GM18517 (cell line): Measurements from ENCODE around the gene ADCY3.
"Not testable (repeated sequence)": the region's sequence is repeated elsewhere in the genome, so short reads cannot be mapped to it uniquely, and the experiment has no call there.

Experiments used
- ATAC-seq: cut with Tn5 transposase; IDR thresholded peaks from one replicate; pipeline ENCODE4 v1.9.1; 2021; ENCODE audit warnings: mild to moderate bottlenecking, moderate library complexity; ENCODE audit not compliant: unreplicated experiment

The ADCY3 gene

DNA sequence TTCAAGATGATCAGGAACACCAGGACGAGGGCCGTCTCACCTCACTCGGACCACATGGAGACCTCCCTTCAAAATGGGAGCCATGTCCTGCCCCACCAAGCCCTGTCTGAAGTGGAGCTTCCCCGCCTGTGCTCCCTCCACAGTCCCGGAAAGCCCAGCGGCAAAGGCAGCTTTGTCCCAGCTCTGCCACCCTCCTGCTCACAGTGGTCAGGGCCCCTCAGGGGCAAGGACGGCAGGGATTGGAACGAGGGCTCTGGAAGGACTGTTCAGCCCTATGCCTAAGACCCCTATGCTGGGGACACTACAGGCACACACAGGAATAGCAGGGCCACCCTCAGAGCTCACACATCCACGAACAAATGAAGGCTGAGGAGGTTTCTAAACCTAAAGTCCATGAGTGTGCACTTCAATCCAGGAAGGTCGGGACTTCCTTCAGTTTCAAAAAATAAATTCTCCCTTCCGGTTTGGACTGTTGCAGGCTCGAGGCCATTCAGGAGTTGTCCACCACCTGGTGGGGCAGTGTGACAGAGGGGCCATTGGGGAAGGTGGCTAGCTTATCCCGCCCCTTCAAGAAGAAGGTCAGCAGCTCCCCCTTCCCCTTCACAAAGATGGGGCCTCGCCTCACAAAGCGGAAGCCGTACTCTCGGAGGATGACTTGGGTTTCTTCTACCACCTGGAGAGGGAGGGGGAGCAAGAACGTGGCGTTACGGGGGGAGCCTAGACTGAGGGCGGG is 100.4 kb downstream of the ADCY3 start:
- no peak for ATAC-seq

DNA sequence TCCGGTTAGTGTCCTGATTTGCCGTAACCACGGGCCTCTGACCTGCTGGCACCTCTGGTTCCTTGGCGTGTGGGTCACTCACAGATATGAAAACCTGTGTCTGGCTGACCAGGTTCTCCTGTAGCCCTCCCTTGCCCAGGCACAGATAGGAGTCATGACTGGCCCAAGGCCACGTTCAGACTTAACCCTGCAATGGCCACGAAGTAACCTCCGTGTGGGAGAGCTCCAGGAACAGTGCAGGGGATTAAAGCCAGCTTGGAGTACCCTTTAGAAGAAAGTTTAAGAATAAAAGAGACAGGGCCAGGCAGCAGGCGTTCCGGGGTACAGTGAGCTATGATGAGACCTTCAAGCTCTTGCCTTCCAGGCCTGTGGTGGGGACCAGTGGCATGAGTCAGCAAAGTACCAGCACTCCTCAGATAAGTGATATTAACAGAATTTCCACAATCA is 101.3 kb downstream of the ADCY3 start:
- ATAC-seq = no peak

DNA sequence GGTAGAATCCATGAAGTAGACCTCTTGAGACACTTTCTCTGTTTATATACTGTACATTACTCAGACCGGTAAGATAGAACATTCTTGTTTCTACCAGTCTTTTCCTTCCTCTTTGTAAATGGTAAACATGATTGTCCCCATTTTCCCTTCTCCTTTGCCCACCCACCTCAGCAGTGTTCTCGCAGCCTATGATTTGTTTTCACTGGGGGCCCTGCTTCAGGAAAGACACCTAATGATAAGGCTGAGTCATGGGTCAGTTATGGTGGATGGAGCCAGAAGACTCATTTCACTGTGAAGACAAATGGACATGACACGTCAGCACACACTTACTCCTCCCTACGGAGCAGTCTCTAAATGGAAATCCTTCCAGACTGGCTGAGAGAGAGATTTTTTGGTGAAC is 103.2 kb downstream of the ADCY3 start:
- no peak for ATAC-seq

DNA sequence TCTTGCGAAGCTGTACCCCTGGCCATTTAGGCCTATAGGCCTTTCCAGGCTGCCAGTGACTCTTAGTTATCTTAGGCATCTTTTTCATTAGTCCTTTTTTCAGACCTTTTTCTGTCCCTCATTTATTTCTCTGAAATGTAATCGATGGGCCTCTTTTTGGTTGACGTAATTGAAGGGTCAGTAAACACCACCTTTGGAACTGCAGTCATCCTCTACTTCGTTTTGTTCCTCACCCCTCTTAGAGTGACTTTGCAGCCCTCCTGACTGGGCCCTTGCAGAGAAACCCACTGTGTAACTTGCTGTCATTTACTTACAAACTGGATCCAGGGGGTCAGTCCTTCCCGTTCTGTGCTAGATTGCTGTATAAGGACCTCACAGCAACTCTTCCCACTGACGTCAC is 103.6 kb downstream of the ADCY3 start:
- ATAC-seq = no peak

DNA sequence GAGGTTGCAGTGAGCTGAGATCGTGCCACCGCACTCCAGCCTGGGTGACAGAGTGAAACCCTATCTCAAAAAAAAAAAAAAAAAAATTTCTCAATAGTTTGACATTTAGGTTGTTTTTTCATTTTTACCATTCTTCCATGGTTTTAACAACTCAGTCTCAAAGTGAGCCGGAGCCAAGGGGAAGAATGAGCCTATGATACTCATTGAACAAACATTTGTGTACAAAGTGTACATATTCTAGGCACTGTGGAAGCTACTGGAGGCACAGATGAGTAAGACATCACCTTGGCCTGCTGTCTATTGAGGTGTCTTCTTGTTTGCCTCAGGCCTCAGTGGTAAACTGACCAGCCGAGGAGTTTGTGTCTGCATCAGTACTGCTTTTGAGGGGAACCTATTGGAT is 104.9 kb downstream of the ADCY3 start:
- ATAC-seq = no peak

DNA sequence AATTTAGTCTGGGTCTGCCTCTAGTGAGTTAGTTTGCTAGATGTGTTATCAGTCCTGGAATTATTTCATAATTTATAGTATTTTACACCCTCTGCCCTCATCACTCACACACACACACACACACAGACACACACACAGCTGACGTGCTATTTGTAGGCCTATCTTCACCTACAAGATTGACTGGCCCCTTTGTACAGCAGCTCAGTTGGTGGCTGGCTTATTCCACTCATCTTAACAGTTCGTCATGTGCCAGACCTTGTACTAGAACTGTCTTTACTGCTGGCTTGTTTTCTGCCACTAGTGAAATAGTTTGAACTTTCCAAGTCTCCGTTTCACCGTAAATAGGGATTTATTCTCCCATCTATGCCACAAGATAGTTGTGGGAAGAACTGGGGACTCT is 105.5 kb downstream of the ADCY3 start:
- ATAC-seq = no peak

DNA sequence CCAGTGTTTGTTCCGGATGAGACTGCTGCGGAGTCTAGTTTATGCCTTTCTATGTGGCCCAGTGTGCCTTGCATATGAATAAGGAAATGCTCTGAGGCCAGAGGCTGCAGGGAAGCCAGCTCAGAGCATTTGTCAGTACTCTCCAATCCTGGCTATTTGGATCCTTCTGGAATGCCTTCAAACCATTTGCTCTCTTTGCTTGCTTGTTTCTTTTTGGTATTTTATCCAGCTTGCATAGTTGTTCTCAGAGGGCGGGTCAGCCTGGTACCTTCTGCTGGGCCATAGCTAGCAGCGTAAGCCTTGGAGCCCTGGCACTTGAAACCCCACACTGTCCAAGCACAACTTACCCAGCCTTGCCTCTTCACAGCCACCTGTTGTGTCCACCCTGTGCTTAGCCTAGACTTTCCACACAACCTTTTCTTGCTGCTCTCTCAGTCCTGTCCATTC is 106.3 kb downstream of the ADCY3 start:
- ATAC-seq = no peak

DNA sequence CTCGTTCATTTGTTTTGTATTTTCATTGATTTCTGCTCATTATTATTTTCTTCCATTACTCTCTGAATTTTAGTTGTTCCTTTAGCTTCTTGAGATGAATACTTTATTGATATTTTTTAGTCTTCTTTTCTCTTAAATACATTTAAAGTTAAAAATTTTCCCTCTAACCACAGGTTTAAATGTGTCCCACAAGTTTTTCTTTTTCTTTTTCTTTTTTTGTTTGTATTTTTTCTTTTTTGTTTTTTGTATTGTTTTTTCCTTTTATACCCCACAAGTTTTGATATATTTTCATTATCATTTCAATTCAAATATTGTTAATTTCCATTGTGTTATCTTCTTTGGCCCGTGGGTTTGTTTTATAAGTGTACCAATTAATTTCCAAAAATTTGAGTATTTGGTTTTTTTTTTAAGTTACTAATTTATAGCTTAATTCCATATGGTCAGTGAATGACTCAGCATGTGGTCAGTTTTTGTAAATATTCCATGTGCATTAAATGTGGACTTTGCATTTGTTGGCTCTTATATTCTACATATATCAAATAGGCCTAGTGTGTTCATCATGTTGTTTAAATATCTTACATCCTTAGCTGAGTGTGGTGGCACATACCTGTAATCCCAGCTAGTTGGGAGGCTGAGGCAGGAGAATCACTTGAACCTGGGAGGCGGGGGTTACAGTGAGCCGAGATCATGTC is 110.6 kb downstream of the ADCY3 start:
- no peak for ATAC-seq

DNA sequence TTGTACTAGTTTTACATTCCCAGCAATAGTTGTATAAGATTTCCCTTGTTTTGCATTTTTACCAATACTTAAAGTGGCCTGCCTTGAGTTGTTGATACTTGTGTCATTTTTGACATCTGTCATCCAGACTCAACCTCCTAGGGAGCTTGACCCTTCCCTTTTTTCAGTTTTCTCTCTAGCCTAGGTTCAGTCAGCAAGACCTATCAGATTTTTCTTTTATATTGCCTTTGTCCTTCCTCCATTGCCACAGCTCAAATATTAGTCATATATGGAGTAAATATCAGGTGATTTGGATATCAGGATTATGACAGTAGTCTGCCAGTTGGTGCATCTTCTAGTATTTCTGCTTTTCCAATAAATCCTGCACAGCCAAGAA is 113.4 kb downstream of the ADCY3 start:
- no peak for ATAC-seq

DNA sequence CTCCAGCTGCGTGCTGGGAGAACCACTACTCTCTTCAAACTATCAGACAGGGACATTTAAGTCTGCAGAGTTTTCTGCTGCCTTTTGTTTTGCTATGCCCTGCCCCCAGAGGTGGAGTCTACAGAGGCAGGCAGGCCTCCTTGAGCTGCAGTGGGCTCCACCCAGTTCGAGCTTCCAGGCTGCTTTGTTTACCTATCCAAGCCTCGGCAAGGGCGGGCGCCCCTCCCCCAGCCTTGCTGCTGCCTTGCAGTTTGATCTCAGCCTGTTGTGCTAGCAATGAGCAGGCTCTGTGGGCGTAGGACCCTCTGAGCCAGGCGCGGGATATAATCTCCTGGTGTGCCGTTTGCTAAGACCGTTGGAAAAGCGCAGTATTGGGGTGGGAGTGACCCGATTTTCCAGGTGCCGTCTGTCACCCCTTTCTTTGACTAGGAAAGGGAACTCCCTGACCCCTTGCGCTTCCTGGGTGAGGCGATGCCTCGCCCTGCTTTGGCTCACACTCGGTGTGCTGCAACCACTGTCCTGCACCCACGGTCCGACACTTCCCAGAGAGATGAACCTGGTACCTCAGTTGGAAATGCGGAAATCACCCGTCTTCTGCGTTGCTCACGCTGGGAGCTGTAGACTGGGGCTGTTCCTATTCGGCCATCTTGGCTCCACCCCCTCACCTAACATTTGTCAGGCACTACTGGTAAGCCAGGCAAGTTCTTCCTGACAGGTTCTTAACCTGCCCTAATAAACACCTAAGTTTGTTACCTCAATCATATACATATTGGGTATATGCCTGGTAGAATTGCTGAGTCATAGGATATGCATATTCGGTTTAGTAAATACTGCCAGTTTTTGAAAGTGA is 114.0 kb downstream of the ADCY3 start:
- ATAC-seq = not testable (repeated sequence)

DNA sequence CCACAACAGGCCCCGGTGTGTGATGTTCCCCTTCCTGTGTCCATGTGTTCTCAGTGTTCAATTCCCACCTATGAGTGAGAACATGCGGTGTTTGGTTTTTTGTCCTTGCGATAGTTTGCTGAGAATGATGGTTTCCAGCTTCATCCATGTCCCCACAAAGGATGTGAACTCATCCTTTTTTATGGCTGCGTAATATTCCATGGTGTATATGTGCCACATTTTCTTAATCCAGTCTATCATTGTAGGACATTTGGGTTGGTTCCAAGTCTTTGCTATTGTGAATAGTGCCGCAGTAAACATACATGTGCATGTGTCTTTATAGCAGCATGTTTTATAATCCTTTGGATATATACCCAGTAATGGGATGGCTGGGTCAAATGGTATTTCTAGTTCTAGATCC is 119.5 kb downstream of the ADCY3 start:
- not testable (repeated sequence) for ATAC-seq

DNA sequence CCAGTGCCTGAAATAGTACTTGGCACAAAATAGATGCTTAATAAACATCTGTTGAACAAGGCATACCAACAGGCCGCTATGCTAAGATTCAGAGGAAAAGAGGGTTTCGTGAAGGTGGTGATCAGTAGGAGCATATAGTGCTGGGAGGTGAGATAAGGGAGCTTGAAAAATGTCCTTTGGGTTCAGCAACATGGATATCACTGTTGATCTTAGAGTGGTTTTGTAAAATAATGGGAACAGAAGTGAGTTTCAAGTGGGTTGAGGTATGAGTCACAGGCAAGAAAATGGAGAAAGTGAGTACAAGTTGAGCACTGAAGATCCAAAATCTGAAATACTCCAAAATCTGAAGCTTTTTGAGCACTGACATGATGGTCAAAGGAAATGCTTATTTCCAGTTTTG is 122.4 kb downstream of the ADCY3 start:
- no peak for ATAC-seq

DNA sequence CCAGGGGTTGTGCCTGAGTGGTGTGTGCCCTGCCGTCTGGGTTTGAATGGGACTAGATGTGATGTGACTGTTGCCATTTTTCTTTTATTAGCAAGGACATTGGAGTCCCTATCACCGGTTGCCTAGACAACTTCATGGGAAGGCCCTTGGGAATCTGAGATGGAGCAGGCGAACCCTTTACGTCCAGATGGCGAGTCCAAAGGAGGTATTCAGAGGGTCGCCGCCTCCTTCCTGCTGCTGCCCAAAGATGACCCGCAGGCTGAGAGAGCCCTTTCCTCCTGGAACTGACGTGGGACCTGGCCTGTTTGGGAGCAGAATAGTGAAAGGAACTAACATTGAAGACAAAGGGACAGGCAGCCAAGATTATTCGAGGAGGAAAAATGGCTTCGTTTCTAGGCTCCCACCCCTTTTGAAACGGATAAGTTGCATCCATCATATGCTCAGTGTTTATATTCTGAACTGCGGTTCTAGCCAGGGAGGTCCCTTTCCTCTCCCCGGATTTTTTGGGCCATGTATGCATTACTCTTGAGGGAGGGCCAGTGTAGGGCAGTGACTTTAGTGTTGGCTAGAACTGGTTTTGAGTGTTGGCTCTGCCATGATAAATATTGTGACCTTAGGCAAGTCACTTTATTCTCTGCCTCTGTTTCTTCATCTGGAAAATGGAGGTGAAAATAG is 126.1 kb downstream of the ADCY3 start:
- ATAC-seq = no peak

DNA sequence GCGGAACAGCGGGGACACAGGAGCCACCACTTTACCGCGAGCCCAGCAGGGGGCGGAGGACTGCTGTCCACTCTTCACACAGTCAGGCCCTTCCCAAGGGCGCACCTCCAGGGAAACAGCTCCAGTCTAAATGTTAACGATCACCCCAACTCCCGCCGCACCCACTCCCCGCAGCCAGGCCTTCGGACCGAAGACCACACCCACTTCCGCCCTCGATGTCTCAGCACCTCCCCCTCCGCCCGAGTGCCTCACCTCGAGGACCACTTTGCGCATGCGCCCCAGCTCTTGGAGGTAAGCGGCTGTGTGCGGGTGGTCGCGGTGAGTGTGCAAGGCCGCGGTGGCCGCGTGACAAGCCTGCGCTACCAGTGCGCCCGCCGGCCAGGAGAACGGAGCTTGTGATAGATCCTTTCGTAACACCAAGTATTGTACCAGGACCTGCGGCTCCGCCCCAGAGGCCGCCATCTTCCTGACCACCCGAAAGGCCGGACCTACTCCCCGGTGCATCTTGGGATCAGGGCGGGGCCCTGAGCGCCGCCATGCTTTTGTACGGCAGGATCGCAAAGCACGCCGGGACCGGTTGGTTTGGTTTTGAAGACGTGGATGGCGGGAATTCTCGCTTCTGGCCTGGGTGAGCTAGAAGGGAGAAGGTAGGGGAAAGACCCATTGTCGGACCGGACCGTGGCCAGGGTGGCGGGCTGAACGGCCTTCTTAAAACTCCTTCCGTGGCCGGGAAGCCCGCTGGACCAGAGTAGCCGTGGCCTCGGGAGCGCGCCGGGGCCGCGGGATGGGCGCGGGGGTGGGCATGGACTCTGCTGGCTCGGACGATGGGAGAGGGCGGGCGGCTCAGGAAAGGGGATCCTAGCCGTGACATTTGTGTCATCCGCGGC is 126.9 kb downstream of the ADCY3 start, which contains the start of the genes CENPO and PTRHD1:
CENPO (plus strand) TSS at position 552 of the 887 bp plus-strand sequence. CDS start 495 bp downstream, outside the sequence.
PTRHD1 (minus strand) TSS at position 518 of the 887 bp plus-strand sequence; CDS start at position 504, 14 bp downstream.
- ATAC-seq = peak; percentile 91

DNA sequence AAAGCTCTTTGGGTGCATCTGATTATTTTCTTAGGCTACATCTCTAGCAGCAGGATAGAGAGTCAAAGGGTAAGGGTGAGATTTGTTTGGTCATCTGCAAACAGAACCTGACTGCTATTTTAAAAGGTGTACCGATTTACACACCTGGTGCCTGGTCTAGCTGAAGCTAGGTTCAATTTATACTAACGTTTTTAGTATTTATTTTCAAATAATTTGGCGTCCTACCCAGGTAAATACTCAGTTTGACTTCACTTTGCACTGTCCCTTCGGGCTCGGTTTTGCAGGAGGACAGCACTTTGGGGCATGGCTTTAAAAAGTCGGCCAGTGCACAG is 127.5 kb downstream of the ADCY3 start:
- ATAC-seq = peak; percentile 2

DNA sequence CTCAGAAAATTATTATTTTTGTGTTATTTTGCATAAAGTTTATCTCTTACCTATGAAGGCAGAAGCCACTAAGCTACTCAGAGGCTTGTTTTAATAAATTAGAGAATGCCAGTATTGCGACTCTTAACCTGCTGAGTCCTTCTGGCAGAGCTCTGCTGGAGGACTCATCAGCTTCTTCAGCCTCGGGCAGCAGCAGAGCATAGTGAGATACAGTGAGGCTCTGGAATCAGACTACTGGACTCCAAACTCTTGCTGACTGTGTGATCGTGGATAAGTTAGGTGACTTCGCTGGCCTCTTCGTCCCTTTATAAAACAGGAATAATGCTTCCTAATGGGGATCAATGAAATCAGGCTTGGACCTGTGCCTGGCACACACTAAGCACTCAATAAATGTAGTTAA is 128.6 kb downstream of the ADCY3 start:
- no peak for ATAC-seq

DNA sequence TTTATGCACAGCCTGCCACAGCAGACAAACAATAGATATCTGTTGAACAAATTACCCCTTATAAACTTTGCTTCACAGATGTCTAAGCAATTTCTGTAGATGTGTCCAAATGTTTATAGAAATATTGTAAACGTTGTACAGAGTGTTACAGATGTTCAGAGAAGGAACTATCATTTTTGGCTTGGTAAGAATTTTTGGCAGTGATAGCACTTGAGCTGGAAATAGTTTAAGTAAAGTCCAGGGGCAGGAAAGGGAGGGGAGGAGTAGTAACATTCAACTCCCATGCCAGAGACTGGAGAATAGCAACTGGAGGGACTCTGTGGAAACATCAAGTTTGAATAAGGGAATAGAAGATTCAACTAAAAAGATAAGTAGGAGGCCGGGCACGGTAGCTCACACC is 131.2 kb downstream of the ADCY3 start:
- ATAC-seq = no peak

DNA sequence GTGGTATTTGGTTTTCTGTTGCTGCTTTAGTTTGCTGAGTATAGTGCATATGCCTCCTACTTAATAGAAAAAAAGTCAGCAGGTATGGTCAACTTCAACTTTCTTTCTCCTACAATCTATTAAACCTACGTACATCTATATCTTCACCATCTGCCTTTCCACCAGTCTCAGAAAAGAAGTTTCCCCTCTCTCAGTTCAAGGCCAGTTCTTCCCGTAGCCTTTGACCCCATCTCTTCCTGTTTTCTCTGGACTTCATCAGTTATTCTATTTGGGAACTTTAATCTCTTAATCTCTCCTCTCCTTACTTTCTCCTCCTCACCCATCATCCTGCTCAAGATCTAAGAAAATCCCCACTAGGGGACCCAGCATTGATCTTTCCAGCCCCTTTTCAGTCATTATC is 132.5 kb downstream of the ADCY3 start:
- ATAC-seq = no peak

DNA sequence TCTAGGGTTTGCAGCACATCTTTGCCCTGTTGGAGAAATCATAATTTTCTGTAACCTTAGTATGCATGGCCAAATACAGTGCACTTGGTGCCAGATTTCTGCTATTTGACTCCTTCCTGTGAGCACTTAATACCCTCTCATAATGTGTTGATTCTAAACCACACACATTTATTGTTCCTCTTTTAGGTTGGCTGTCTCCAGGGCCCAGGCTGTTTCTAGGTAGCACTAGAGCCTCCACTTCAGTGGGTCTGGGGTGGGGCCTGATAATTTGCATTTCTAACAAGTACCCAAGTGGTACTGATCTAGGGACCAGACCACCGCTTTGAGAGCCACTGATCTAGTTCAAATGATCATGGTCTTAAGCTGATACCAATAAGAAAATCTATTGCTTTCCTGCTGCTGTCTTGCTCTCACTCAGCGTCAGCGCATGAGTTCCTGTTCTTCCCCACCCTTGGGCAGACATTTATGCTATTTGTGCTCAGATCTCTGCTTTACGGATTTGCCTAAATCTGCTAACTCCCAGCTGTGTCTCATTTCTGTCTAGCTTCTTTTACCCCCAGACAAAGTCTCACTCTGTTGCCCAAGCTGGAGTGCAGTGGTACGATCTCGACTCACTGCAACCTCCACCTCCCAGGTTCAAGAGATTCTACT is 134.2 kb downstream of the ADCY3 start:
- no peak for ATAC-seq
